Activated B cell treated with CpG ODN at 0.5 μM for 24 hours (primary cell): ENCODE results near the gene MUC15. TPM values are rescaled to one million over a fixed set of nuclear protein-coding genes. Genes with fewer than 3 reads are reported as not detected.

Experiments
- ATAC-seq: fragments of 200-7000 bp; cut with Tn5 transposase; one replicate; pipeline ENCODE4 v1.10.0; 2021; ENCODE audit warnings: low read depth, mild to moderate bottlenecking, moderate library complexity
- CTCF ChIA-PET: fragments of 350-600 bp; sonication (Branson Sonifier 250); formaldehyde crosslinking; loops from one replicate; lab custom pipeline; 2021; ENCODE audit warnings: antibody characterized with exemption; lab: Charles Lee
- POLR2A ChIA-PET: fragments of 350-600 bp; sonication (Branson Sonifier 250); formaldehyde crosslinking; loops from one replicate; lab custom pipeline; 2021; ENCODE audit warnings: antibody characterized with exemption; lab: Charles Lee
- DNase-seq: peaks from one replicate; pipeline ENCODE4 v3.0.0; 2022
- H3K27ac Mint-ChIP-seq: one replicate; pipeline ENCODE4 v1.8.0; 2020; ENCODE audit warnings: mixed read lengths
- H3K27me3 Mint-ChIP-seq: one replicate; pipeline ENCODE4 v1.8.0; 2021; ENCODE audit warnings: mixed read lengths
- H3K36me3 Mint-ChIP-seq: one replicate; pipeline ENCODE4 v1.8.0; 2021; ENCODE audit warnings: low read depth, mixed read lengths
- H3K4me1 Mint-ChIP-seq: one replicate; pipeline ENCODE4 v1.8.0; 2021; ENCODE audit warnings: mixed read lengths
- H3K4me3 Mint-ChIP-seq: one replicate; pipeline ENCODE4 v1.8.0; 2020; ENCODE audit warnings: mild to moderate bottlenecking, mixed read lengths
- H3K9me3 Mint-ChIP-seq: one replicate; pipeline ENCODE4 v1.8.0; 2020; ENCODE audit warnings: mixed read lengths
- CTCF ChIP-seq: fragments of 200-600 bp; IDR thresholded peaks from one replicate; pipeline ENCODE4 v1.8.0; 2022; ENCODE audit warnings: antibody characterized with exemption, mild to moderate bottlenecking
- intact Hi-C: fragments of 100-400 bp; cut with micrococcal nuclease; formaldehyde crosslinking; loops from one replicate; pipeline ENCODE4 v1.15.1; 2024
- total RNA-seq: library from RNA; stranded (reverse); gene quantifications from 2 replicates; pipeline ENCODE4 v1.2.3, GENCODE V29; 2022

MUC15 gene
- total RNA-seq, 1 donor from 2014 or later = not detected

GRCh38 chr11:26539517-26539916 is 32.5 kb downstream of the MUC15 start:
- Mint-ChIP-seq H3K27me3 (no peaks in the 10 kb centered on the region), H3K4me1 (no peaks in the 10 kb centered on the region), H3K4me3 (no peak overlapping the region), H3K9me3 (peaks cover 6% of the 10 kb centered on the region), H3K36me3 (no peaks in the 10 kb centered on the region), H3K27ac (no peak overlapping the region)
- no peak for TF ChIP-seq CTCF
- intact Hi-C loops = no loop called here
- ChIA-PET POLR2A (no interaction called here), CTCF (no interaction called here)
- ATAC-seq (no peak), DNase-seq (no peak)

- Mint-ChIP-seq H3K9me3 (peaks cover 5% of the 10 kb centered on the region), H3K4me1 (no peaks in the 10 kb centered on the region), H3K36me3 (no peaks in the 10 kb centered on the region), H3K27ac (no peak overlapping the region), H3K27me3 (no peaks in the 10 kb centered on the region), H3K4me3 (no peak overlapping the region)
- ChIA-PET POLR2A (no interaction called here), CTCF (no interaction called here)
- intact Hi-C loops = no loop called here
- no peak for ATAC-seq
- no peak for TF ChIP-seq CTCF
- DNase-seq = no peak
Observed at GRCh38 chr11:26537341-26537740, 34.7 kb downstream of the MUC15 start.

GRCh38 chr11:26527685-26528084 is 44.4 kb downstream of the MUC15 start:
- POLR2A ChIA-PET = no interaction called here
- no peaks in the 10 kb centered on the region for H3K9me3 Mint-ChIP-seq
- CTCF ChIA-PET = no interaction called here
- TF ChIP-seq CTCF = no peak
- no peaks in the 10 kb centered on the region for H3K27me3 Mint-ChIP-seq
- ATAC-seq = no peak
- no peak overlapping the region for H3K4me3 Mint-ChIP-seq
- DNase-seq = no peak
- H3K27ac Mint-ChIP-seq = no peak overlapping the region
- intact Hi-C loops = no loop called here
- no peaks in the 10 kb centered on the region for H3K4me1 Mint-ChIP-seq
- no peaks in the 10 kb centered on the region for H3K36me3 Mint-ChIP-seq

- H3K27ac Mint-ChIP-seq = no peak overlapping the region
- no peak for DNase-seq
- H3K36me3 Mint-ChIP-seq = no peaks in the 10 kb centered on the region
- no peak for ATAC-seq
- POLR2A ChIA-PET = no interaction called here
- no peak overlapping the region for H3K4me3 Mint-ChIP-seq
- intact Hi-C loops = no loop called here
- no peak for TF ChIP-seq CTCF
- H3K27me3 Mint-ChIP-seq = no peaks in the 10 kb centered on the region
- CTCF ChIA-PET = no interaction called here
- H3K4me1 Mint-ChIP-seq = no peaks in the 10 kb centered on the region
- H3K9me3 Mint-ChIP-seq = no peaks in the 10 kb centered on the region
Observed at GRCh38 chr11:26522912-26523610, 49.0 kb downstream of the MUC15 start.

GRCh38 chr11:26519469-26519868 is 52.6 kb downstream of the MUC15 start:
- Mint-ChIP-seq H3K27ac (no peak overlapping the region), H3K27me3 (no peaks in the 10 kb centered on the region), H3K4me3 (no peak overlapping the region), H3K4me1 (no peaks in the 10 kb centered on the region), H3K36me3 (no peaks in the 10 kb centered on the region), H3K9me3 (no peaks in the 10 kb centered on the region)
- ATAC-seq (no peak), DNase-seq (no peak)
- ChIA-PET POLR2A (no interaction called here), CTCF (no interaction called here)
- intact Hi-C loops = no loop called here
- no peak for TF ChIP-seq CTCF
